HG02610 (cell line): Measurements from ENCODE around the gene CSAG3.

Source experiments
- ATAC-seq: cut with Tn5 transposase; IDR thresholded peaks from one replicate; pipeline ENCODE4 v1.9.1; 2021; ENCODE audit warnings: mild to moderate bottlenecking, moderate library complexity; ENCODE audit not compliant: unreplicated experiment

CSAG3 gene

DNA sequence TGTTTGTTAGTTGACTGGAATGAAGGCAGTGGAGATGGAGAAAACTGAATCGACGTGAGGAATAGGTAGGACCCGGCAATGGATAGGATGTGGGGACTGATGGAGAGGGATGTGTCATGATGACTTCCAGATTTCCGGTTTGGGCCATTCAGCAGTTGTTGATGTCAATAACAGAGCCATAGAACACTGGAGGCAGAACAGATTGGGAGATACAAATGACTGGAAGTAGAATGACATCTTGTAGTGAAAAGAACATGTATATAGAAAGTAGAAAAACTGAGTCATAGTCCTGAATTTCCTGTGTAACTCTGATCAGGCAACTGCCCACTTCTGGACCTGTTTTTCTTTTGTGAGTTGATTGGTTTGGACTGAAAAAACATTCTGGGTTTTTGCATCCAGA, 47.0 kb downstream of the CSAG3 start:
- no peak for ATAC-seq
